HG03135 (cell line): Measurements from ENCODE around the gene PPP1R16B.
A peak's percentile ranks its signal among the peaks of the same experiment; 100 is the strongest.

Source experiments
- ATAC-seq: cut with Tn5 transposase; IDR thresholded peaks from one replicate; pipeline ENCODE4 v1.9.1; 2021; ENCODE audit warnings: mild to moderate bottlenecking, moderate library complexity; ENCODE audit not compliant: unreplicated experiment

The PPP1R16B gene

DNA sequence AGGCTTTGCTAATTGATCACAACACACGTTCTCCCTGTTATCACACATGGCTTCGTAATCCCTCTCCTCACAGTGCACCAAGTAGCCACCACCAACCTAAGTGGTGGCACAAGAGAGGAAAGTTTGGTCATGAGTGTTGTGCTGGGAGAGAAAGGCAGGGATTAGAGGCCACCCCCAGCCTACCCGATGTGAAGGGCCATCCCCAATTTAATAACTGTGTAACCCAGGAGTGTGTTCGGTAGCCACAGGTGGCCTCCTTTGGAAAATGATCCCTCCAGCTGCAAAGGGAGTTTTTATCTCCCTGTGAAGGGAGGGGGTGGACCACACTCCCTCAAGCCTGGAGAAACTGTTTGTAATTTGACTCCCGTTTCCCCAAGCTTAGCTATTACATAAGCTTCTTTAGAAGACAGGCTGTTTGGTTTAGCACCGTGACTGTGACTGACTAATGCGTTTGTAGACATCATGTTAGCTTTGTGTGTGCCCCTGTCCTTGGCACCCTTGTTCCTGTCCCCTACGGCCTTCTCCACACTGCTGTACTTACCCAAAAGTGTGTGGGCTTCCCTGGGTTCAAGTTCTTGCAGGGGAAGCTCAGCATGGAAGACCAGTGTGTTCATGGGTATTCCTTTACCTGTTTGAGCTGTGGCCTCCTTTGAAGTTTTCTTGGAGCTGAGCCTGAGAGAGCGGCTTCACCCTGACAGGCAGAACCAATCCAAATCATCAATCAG is 20.6 kb downstream of the PPP1R16B start:
- no peak for ATAC-seq

DNA sequence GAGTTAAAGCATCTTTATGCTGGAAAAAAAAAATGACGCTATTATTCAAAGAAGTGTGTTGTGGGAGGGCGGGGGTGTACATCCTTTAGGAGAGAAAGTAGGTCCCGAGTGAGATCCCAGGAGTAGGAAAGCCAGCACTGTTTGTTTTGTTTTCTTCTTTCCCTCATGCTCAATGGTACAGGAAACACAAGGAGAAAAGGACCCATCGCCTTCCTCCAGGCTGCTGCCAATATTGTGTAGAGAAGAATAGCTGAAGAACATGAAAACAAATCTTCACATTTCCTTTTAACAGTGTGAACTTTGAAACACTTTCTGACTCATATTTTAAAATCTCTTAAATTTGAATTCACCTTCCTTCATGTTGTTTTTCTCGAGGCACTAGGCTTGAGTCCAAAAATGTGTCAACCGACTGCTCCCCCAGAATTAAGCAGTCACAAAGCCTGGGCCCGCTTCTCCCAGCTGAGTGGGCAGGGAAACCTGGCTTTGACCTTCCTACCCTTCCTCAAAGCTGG is 22.3 kb downstream of the PPP1R16B start:
- no peak for ATAC-seq

DNA sequence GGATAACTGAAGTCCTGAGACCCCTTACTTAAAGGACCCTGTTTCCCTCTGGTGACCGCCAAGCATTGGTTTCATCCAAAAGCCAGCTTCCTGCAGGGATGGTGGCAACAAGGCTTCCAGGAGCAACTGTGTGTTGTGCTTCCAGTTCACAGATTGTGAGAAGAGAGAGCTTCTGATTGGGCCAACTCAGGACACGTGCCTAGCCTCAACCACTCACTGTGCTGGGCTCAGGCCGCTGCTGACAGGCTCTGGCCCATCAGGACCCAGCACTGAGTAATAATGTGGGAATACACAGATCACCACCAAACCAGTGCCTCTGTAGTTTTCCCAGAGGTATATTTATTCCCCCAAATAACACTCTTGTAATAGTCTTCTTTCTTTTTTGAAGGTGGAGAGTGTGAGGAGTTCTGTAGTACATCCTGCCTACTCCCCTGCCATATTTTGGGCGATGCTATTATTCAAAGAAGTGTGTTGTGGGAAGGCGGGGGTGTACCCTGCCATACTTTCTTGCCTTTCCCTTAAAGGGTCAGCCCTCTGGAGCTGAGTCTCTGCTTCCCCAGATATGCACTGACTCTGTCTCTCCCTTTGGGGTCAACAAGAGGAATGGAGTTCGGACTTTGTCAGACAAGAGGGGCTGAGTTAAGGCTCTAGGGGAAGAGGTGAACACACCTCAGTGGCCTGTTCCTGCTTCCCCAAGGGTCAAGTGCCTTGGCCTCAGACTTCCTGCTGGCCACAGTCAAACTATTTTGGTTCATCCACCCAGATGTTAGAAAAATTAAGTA is 23.2 kb downstream of the PPP1R16B start:
- ATAC-seq = no peak

- ATAC-seq = no peak
Observed at GRCh38 chr20:38829296-38829875, 23.9 kb downstream of the PPP1R16B start.

DNA sequence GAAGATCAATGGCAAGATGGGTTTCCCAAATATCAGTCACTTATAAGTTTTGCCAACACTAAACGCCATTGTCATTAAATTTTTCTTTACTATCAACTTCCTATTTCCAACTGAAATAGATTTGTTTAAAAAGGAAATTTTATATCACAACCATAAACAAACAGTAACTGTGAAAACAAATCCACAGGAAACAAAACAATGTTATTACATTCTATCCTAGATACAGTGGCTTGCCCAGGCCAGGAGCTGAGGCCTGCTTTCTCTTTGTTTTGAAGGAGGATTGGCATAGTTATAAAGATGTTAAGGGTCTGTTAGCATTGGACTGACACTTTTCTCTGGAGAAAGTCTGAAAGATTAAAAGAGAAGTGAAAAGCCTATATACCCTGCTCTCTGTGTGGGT is 24.9 kb downstream of the PPP1R16B start:
- ATAC-seq = no peak

DNA sequence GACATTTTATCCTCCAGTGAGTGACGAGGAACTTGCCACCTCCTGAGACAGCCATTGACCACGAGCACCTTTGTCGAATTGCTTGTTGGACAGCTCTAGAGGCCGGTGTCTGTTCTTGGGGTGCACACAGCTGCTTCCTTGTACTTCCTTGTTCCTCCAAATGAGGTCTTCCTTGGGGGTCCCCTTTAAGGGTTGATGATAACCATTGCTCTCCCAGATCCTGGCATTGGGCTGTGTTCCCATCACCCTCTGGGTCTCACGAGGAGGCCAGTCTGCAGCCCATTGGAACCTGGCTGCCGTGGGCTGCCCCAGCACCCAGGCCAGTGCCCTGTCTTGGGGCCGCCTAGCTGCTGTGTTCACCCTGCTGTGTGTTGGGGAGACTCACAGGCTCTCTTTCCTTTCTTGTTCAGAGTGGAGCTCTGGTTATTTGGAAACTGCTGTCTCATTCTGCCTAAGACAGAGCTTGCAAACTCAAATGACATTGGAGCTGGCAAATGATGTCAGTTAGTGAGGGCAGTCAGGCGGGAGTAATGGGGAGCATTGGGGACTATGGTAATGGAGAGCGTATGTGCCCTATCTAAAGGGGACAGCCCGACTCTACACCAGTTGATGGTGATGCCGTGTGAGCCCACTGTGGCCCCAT is 25.7 kb downstream of the PPP1R16B start:
- ATAC-seq = no peak

DNA sequence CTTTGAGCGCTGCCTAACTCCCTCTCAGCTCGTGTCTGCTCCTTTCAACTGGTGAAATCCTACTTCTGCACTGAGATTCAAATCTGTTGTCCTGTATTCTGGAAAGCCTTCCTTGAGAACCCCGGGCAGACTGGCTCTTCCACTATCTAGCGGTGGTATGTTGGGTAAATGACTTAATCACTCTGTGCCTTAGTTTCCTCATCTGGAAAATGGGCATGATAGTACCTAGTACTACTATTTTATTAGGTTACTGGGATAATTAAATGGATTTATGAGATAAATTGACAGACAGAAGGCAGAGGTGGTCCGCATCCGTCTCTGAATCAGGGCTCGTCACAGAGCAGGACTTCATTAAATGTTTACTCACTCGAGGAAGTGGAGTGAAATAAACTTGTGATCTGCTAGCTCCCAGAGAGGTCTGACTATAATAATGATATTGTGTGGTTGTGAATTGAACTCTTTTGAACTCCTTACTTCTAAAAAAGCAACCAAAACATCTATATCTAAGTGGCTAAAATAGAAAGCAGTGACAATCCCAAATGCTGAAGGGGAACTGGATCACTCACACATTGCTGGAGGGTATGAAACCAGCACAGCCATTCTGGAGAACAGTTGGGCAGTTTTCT is 26.6 kb downstream of the PPP1R16B start:
- no peak for ATAC-seq

DNA sequence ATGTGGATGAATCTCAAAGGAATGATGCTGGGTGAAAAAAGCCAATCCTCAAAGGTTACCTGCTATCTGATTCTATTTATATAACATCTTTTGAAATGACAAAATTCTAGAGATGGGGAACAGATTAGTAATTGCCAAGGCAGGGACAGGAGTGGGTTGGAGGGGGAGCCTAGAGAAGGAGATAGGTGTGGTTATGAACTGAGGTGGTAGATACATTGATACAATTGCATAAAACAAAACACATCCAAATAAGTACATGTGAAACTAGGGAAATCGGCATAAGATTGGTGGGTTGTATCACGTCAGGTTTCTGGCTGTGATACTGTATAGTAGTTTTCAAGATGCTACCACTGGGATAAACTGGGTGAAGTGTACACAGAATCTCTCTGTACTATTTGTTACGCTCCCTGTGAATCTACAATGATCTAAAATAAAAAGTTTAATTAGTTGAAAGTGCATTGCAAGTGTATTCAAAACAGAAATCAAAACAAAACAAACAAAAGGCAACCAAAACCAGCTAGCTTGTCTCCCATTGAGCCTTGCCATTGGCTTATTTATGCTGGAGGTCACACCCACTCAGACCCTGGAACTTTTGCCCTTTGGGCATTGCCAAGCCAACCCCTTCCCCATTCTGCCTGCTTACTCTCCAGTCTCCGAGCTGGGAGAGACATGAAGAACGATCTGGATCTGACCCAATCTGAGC is 27.8 kb downstream of the PPP1R16B start:
- ATAC-seq = no peak

DNA sequence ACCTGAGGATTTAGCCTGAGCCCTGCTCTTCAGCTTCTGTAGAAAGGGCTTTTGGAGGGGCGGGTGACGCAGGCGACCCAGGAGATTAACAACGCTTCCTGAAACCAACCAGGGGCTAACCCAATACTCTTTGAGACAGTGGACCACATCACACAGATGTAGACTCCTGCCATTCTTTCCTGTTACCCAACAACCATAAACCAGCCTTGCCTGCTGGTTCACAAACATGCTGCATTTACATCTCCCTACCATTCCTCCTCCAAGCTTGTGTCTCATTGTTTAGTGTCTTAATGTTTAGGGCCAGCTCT is 28.3 kb downstream of the PPP1R16B start:
- ATAC-seq = no peak

GRCh38 chr20:38834868-38835267 is 29.4 kb downstream of the PPP1R16B start:
- ATAC-seq = no peak

- no peak for ATAC-seq
Observed at GRCh38 chr20:38835792-38836191, 30.3 kb downstream of the PPP1R16B start.

DNA sequence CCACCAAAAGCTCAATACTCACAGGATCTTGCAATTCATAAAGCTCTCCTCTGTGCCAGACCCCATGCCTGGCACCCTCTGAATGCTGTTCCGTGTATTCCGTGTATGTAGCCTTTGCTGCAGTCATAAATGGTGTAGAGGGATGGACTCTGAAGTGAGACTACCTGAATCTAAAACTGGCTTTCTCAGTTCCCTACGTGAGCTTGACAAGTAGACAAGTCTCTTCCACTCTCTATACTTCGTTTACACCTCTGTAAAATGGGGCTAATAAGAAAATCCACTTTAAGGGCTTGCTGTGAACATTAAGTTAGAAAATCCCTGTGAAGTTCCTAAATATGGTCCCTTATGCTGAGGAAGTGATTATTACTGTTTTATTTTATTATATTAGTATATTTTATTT is 31.5 kb downstream of the PPP1R16B start:
- ATAC-seq = no peak

- ATAC-seq = no peak
Observed at GRCh38 chr20:38838326-38838725, 32.8 kb downstream of the PPP1R16B start.

DNA sequence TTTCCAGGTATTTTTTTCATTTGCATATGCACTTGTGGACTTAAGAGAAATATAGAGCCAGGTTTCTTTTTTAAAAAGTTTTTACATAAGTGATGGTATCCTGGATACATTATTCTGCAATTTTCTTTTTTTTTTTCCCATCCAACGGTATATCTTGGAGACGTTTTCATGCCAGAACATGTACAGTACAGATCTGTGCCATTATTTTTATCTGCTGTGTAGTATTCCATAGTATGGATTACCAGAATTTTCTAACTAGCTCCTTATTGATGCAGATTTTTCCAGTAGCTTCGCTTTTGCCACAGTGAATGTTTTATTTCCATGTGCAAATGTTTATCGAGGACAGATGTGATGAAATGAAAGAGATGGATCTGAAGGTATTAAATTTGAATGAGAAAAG is 34.1 kb downstream of the PPP1R16B start:
- ATAC-seq = no peak

DNA sequence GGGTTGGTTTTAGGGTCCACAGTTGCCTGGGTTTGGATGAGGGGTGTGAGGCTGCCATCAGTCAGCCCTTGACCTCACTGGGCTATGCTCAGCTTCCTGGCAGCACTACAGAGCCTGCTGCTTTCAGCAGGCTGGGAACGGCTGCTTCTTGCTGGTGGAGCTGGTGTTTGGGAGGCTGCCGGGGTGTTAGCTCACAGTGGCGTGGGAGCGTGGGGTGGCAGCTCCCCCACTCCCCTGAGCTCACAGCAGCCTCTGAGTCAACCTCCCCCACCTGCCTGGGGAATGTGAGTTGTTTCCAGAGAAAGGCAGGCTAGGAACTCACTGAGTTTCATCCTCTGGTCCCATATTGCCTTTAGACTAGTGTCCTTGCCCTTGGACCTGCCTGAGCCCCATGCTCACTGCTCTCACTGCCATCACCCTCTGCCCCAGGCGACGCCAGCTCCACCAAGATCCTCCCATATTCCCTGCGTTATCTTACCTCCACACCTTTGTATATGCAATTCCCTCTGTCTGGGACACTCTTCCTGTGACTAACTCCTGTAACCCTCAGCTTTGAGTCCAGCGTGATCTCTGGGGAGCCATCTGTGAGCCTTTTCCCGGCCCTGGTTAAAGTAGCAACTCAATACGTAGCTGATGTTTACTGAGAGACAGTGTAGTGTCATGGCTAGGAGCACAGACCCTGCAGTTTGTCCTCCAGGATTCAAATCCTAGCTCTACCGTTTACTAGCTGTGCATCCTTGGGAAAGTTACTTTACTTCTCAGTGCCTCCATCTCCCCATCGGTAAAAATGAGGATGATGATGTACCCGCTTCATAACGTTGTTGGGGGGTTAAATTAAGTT is 34.8 kb downstream of the PPP1R16B start:
- ATAC-seq = no peak

DNA sequence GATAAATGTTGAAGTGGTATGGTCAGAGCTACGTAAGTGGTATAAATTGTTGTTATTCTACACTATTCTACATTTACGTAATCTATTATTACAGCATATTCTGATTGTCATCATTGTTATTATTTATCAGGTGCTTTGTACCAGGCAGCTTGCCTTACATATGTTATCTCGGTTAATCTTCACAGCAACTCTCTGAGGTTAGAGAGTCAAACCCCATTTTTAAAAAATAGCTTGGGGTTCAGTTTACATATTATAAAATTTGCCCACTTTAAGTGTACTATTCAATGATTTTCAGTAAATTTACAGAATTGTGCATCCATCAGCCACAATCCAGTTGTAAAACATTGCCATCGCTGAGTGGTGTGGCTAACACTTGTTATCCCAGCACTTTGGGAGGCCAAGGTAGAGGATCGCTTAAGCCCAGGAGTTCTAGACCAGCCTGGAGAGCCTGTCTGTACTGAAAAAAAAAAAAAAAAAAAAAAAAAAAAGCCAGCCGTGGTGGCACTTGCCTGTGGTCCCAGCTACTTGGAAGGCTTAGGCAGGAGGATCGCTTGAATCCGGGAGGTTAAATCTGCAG is 35.5 kb downstream of the PPP1R16B start:
- no peak for ATAC-seq

DNA sequence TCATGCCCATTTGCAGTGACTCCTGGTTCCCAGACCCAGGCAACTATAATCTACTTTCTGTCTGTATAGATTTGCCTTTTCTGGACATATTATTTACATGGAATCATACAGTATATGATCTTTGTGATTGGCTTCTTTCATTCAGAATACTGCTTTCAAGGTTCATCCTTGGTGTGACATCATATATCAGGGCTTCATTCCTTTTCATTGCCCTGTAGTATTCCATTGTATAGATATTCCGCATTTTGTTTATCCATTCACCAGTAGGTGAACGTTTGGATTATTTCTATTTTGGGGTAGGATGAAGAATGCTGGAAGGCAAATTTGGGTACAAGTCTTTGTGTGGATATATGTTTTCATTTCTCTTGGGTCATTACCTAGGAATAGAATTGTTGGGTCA is 36.1 kb downstream of the PPP1R16B start:
- ATAC-seq = no peak

DNA sequence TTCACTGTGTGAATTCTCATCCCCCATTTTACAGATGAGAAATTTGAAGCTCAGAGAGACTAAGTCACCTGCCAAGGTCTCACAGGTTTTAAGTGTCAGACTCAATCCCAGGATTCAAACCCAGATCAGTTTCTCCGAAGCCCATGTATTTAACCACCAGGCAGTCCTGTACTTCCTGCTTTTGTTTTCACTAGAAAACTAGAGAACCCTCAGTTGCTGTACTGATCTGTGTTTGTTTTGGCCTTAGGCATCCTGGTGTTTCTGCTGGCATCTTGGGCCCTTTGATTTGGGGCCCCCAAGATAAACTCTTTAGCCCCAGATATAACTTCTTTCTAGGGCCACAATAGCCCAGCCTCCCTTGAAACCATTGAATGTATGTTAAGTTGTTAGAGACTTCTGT is 36.5 kb downstream of the PPP1R16B start:
- ATAC-seq = peak; percentile 26

DNA sequence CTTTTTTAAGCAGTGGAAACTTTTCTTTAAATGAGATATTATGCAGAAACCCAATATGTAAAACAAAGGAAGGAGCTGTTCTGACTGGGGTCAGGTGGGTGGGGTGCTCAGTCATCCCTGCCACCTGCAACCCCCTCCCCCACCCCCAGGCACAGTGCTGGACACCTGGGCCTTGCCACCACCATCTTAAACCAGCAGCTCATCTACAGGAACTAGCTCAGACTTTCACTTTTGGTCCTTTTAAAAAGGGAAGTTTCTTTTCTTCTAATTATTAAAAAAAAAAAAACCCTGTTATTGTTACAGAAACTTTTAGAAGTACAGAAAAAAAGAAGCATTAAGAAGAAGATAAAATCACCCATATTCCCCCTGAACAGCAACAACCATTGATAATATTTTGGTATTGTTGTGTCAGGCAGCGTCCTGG is 37.1 kb downstream of the PPP1R16B start:
- ATAC-seq = peak; percentile 81
